Stomach (tissue), 9 donors: ENCODE measurements around the gene C1QTNF6. TPM values are rescaled to one million over a fixed set of nuclear protein-coding genes. Genes with fewer than 3 reads are reported as not detected.

ENCODE experiments used
- DNase-seq, 2 donors: peaks; one replicate each; pipeline versions ENCODE4 v3.0.0 to v3.0.0-alpha.2; 2013 to 2019
- H3K27ac ChIP-seq, 5 donors: fragments of 200-600 bp in 4 of 5; sonication (generic) in 4 of 5; one replicate each; pipeline ENCODE4 v1.5.1; 2013 to 2019; ENCODE audit warnings: mild to moderate bottlenecking in 1 of 5, moderate library complexity in 1 of 5
- H3K27me3 ChIP-seq, 3 donors: fragments of 200-600 bp; sonication (generic); one replicate each; pipeline ENCODE4 v1.5.1; 2017 to 2019; ENCODE audit warnings: mixed run types in 1 of 3
- H3K36me3 ChIP-seq, 4 donors: fragments of 200-600 bp; sonication (generic); 1 replicate in 3 of 4; 2 replicates in 1 of 4; pipeline ENCODE4 v1.5.1; 2016 to 2019
- H3K4me1 ChIP-seq, 4 donors: fragments of 200-600 bp; sonication (generic); one replicate each; pipeline ENCODE4 v1.5.1; 2016 to 2019
- H3K4me3 ChIP-seq, 4 donors: fragments of 200-600 bp; sonication (generic) in 3 of 4; one replicate each; pipeline ENCODE4 v1.5.1; 2016 to 2019; ENCODE audit warnings: mild to moderate bottlenecking in 1 of 4
- H3K9me3 ChIP-seq, 4 donors: fragments of 200-600 bp; sonication (generic); one replicate each; pipeline ENCODE4 v1.5.1; 2016 to 2019
- CTCF ChIP-seq, 7 experiments: fragments of 450-650 bp in 4 of 7; fragments of 200-600 bp in 3 of 7; sonication (generic) in 3 of 7; IDR thresholded peaks; one replicate each; pipeline ENCODE4 v1.5.1; 2016 to 2019; ENCODE audit warnings: antibody characterized with exemption in 7 of 7, control low read depth in 2 of 7, mild to moderate bottlenecking in 1 of 7
- EP300 ChIP-seq: sonication (generic); formaldehyde crosslinking; IDR thresholded peaks from one replicate; pipeline ENCODE4 v1.6.1; 2017; ENCODE audit warnings: antibody characterized with exemption
- POLR2A ChIP-seq, 4 donors: fragments of 450-650 bp; IDR thresholded peaks; one replicate each; pipeline ENCODE4 v1.6.1; 2016; ENCODE audit warnings: antibody characterized with exemption in 4 of 4, control low read depth in 2 of 4, mild to moderate bottlenecking in 1 of 4, moderate library complexity in 1 of 4
- POLR2AphosphoS5 ChIP-seq, 3 donors: sonication (generic); formaldehyde crosslinking; IDR thresholded peaks; one replicate each; pipeline ENCODE4 v1.6.1; 2016; ENCODE audit warnings: antibody characterized with exemption in 3 of 3
- WGBS, 5 donors: extraction: QIAGEN DNeasy Blood & Tissue Kit in 3 of 5; methylation state at CpG; one replicate each; pipeline versions ENCODE4 v1.1.5 to v1.1.7; 2013 to 2018; 5-methylcytosine and 5-hydroxymethylcytosine counted together
- intact Hi-C: fragments of 100-400 bp; cut with DNase I; formaldehyde crosslinking; loops from one replicate; pipeline ENCODE4 v1.15.1; 2023; ENCODE audit warnings: low total_unique reads
- polyA plus RNA-seq, 3 donors: library from polyadenylated mRNA; stranded (reverse); fragments of 200-250 nt; gene quantifications; one replicate each; pipeline ENCODE4 v1.2.3, GENCODE V29; 2013
- total RNA-seq, 5 donors: library from RNA; depleted of rRNA; stranded (reverse); fragments of >200 nt; gene quantifications; one replicate each; pipeline versions ENCODE4 v1.1.0 to v1.2.3, GENCODE V29; 2014 to 2016
- donor health status: healthy with polysubstance abuse.
- donor health status: Bipolar disorder and iron deficiency.
- donor health status: healthy.

Gene C1QTNF6
- total and polyA plus RNA-seq, 8 donors, result 0.45 to 10.4 (median 4.0) TPM; not detected in 1

GRCh38 chr22:37220543-37220981, 32.5 kb upstream of the C1QTNF6 start:
- 61 to 79% (median 70%) methylated on average over 4 of the region's 4 CpGs for WGBS, 5 donors
- Histone ChIP-seq H3K9me3 (no peaks in the 10 kb centered on the region), H3K27ac (peak overlapping the region in 1 of 5 donors; percentile 3), H3K27me3 (peaks cover 0 to 32% (median 0%) of the 10 kb centered on the region in 3 donors), H3K36me3 (peaks cover 0 to 7% (median 2%) of the 10 kb centered on the region in 4 donors), H3K4me3 (no peak overlapping the region), H3K4me1 (peaks cover 0 to 9% (median 0%) of the 10 kb centered on the region in 4 donors)
- intact Hi-C loops, result no loop called here
- TF ChIP-seq POLR2A (IDR thresholded peaks at IDR 0.05) (no peak), CTCF (IDR thresholded peaks at IDR 0.05) (no peak), EP300 (no peak), POLR2AphosphoS5 (IDR thresholded peaks at IDR 0.05) (no peak)
- no peak for DNase-seq

GRCh38 chr22:37219533-37219932, 31.5 kb upstream of the C1QTNF6 start:
- intact Hi-C loops, result no loop called here
- peak overlapping the region in 1 of 5 donors; percentile 75 for H3K27ac ChIP-seq
- WGBS, 5 donors, result 63 to 90% (median 84%) methylated on average over 6 of the region's 6 CpGs
- no peaks in the 10 kb centered on the region for H3K9me3 ChIP-seq
- H3K4me3 ChIP-seq, result no peak overlapping the region
- H3K4me1 ChIP-seq, result peaks cover 0 to 9% (median 0%) of the 10 kb centered on the region in 4 donors
- no peaks in the 10 kb centered on the region for H3K36me3 ChIP-seq
- TF ChIP-seq POLR2AphosphoS5 (IDR thresholded peaks at IDR 0.05) (no peak), CTCF (IDR thresholded peaks at IDR 0.05) (no peak), EP300 (no peak), POLR2A (IDR thresholded peaks at IDR 0.05) (no peak)
- no peak for DNase-seq
- peaks cover 0 to 31% (median 0%) of the 10 kb centered on the region in 3 donors for H3K27me3 ChIP-seq

GRCh38 chr22:37218771-37219411, 30.8 kb upstream of the C1QTNF6 start:
- H3K4me1 ChIP-seq, result peaks cover 0 to 9% (median 0%) of the 10 kb centered on the region in 4 donors
- peak in 1 of 2 donors; percentile 68 for DNase-seq
- H3K27me3 ChIP-seq, result peaks cover 0 to 32% (median 0%) of the 10 kb centered on the region in 3 donors
- peak overlapping the region in 1 of 5 donors; percentile 75 for H3K27ac ChIP-seq
- H3K4me3 ChIP-seq, result no peak overlapping the region
- H3K36me3 ChIP-seq, result no peaks in the 10 kb centered on the region
- 30 to 45% (median 39%) methylated on average over 6 to 7 of the region's 7 CpGs for WGBS, 5 donors
- H3K9me3 ChIP-seq, result no peaks in the 10 kb centered on the region
- TF ChIP-seq POLR2A (IDR thresholded peaks at IDR 0.05) (no peak), EP300 (no peak), CTCF (IDR thresholded peaks at IDR 0.05) (no peak), POLR2AphosphoS5 (IDR thresholded peaks at IDR 0.05) (no peak)
- intact Hi-C loops, result no loop called here

- intact Hi-C loops, result no loop called here
Measured at GRCh38 chr22:37218399-37218770, 30.3 kb upstream of the C1QTNF6 start.

More at GRCh38 chr22:37218399-37218770, 30.3 kb upstream of the C1QTNF6 start:
- Histone ChIP-seq H3K27me3 (peaks cover 0 to 37% (median 0%) of the 10 kb centered on the region in 3 donors), H3K36me3 (no peaks in the 10 kb centered on the region), H3K9me3 (no peaks in the 10 kb centered on the region), H3K4me3 (no peak overlapping the region), H3K4me1 (peaks cover 0 to 7% (median 0%) of the 10 kb centered on the region in 4 donors), H3K27ac (peak overlapping the region in 1 of 5 donors; percentile 75)
- no peak for TF ChIP-seq POLR2AphosphoS5 (IDR thresholded peaks at IDR 0.05)
- no peak for TF ChIP-seq EP300
- no peak for TF ChIP-seq CTCF (IDR thresholded peaks at IDR 0.05)
- no peak for TF ChIP-seq POLR2A (IDR thresholded peaks at IDR 0.05)
- WGBS, 5 donors, result 72 to 86% (median 77%) methylated on average over 6 of the region's 6 CpGs
- no peak for DNase-seq
